Panc1 (cell line): Measurements from ENCODE around the gene ZNF695. TPM values are rescaled to one million over a fixed set of nuclear protein-coding genes. Genes with fewer than 3 reads are reported as not detected.

ENCODE experiments used
- ATAC-seq: fragments of 200-7000 bp; cut with Tn5 transposase; 2 replicates; pipeline ENCODE4 v1.9.1; 2020; ENCODE audit warnings: mild to moderate bottlenecking, moderate library complexity
- BruUV-seq: library from RNA; stranded (reverse); fragments of 400-500 nt; replicated peaks from 2 replicates; lab custom pipeline; 2021; lab: Mats Ljungman, UMichigan
- CTCF ChIA-PET: fragments of 300-600 bp; sonication (Branson Sonifier 250); formaldehyde crosslinking; loops from one replicate; lab custom pipeline; 2022; ENCODE audit warnings: antibody characterized with exemption; lab: Charles Lee
- POLR2A ChIA-PET: fragments of 300-600 bp; sonication (Branson Sonifier 250); formaldehyde crosslinking; loops from one replicate; lab custom pipeline; 2022; ENCODE audit warnings: antibody characterized with exemption; lab: Charles Lee
- DNase-seq: peaks from one replicate; pipeline ENCODE4 v3.0.0-alpha.2; 2010; ENCODE audit warnings: low read depth, low spot score
- H3K27ac ChIP-seq: 2 replicates; pipeline ENCODE4 v1.5.1; 2011; ENCODE audit warnings: mild to moderate bottlenecking, low read length, inconsistent platforms
- H3K27me3 ChIP-seq: fragments of 200-500 bp; sonication (Bioruptor generic); 2 replicates; pipeline ENCODE4 v1.6.0; 2014; ENCODE audit warnings: low read length, inconsistent platforms; ENCODE audit not compliant: control insufficient read depth, insufficient read depth
- H3K36me3 ChIP-seq: fragments of 200-500 bp; sonication (Bioruptor generic); 2 replicates; pipeline ENCODE4 v1.5.1; 2014; ENCODE audit warnings: inconsistent platforms, mild to moderate bottlenecking, low read length, moderate library complexity; ENCODE audit not compliant: control insufficient read depth, insufficient read depth
- H3K4me1 ChIP-seq: 2 replicates; pipeline ENCODE4 v1.5.1; 2011; ENCODE audit warnings: inconsistent platforms, mild to moderate bottlenecking, low read length, moderate library complexity; ENCODE audit not compliant: control insufficient read depth, insufficient read depth
- H3K4me3 ChIP-seq, 2 experiments: 2 replicates each; pipeline ENCODE4 v1.5.1; 2011 to 2012; ENCODE audit warnings: low read depth in 2 of 2, low read length in 2 of 2, mild to moderate bottlenecking in 2 of 2, inconsistent platforms in 1 of 2, moderate library complexity in 1 of 2
- H3K9me3 ChIP-seq: fragments of 200-500 bp; sonication (Bioruptor generic); 2 replicates; pipeline ENCODE4 v1.5.1; 2014; ENCODE audit warnings: low read depth, mild to moderate bottlenecking, inconsistent platforms, low read length, moderate library complexity; ENCODE audit not compliant: control insufficient read depth, insufficient read depth
- CTCF ChIP-seq: fragments of 450-650 bp; IDR thresholded peaks from 2 replicates; pipeline ENCODE4 v1.5.1; 2017; ENCODE audit warnings: mild to moderate bottlenecking
- POLR2AphosphoS5 ChIP-seq: IDR thresholded peaks from 2 replicates; pipeline ENCODE4 v1.6.1; 2012; ENCODE audit warnings: mild to moderate bottlenecking, low read depth, low read length, moderate library complexity
- REST ChIP-seq, 2 experiments: IDR thresholded peaks; 2 replicates each; pipeline ENCODE4 v1.6.1; 2011 to 2012; ENCODE audit warnings: low read depth in 2 of 2, control low read depth in 1 of 2, low read length in 1 of 2, mild to moderate bottlenecking in 1 of 2, moderate library complexity in 1 of 2; ENCODE audit not compliant: insufficient read depth in 1 of 2
- SIN3A ChIP-seq: IDR thresholded peaks from 2 replicates; pipeline ENCODE4 v1.6.1; 2012; ENCODE audit warnings: low read depth, mild to moderate bottlenecking, low read length, moderate library complexity, borderline replicate concordance; ENCODE audit not compliant: insufficient read depth
- TCF7L2 ChIP-seq: IDR thresholded peaks from 2 replicates; pipeline ENCODE4 v1.6.1; 2011; ENCODE audit warnings: mild to moderate bottlenecking, low read depth, low read length, inconsistent platforms
- in situ Hi-C: cut with HindIII; loops from 2 replicates; pipeline ENCODE4 v1.10.0; 2016; ENCODE audit warnings: low sequenced_read_pairs, low pct_unique_long_range_greater_than_20kb
- intact Hi-C: fragments of 100-400 bp; cut with micrococcal nuclease; formaldehyde crosslinking; loops from one replicate; pipeline ENCODE4 v1.10.0; 2022; ENCODE audit not compliant: unreplicated experiment
- total RNA-seq: library from RNA; stranded (reverse); gene quantifications from one replicate; pipeline ENCODE4 v1.2.1, GENCODE V29; 2021; ENCODE audit not compliant: unreplicated experiment

The ZNF695 gene
- total RNA-seq, 1 experiment from 2014 or later = 14.7 TPM

GRCh38 chr1:246959944-246960693, 47.7 kb downstream of the ZNF695 start:
- H3K36me3 ChIP-seq = no peaks in the 10 kb centered on the region
- no peaks in the 10 kb centered on the region for H3K27me3 ChIP-seq
- DNase-seq (no peak), ATAC-seq (no peak)
- intact Hi-C loops = no loop called here
- ChIA-PET POLR2A (no interaction called here), CTCF (no interaction called here)
- H3K4me1 ChIP-seq = no peaks in the 10 kb centered on the region
- no peak overlapping the region for H3K4me3 ChIP-seq
- no peak for TF ChIP-seq POLR2AphosphoS5
- TF ChIP-seq REST (IDR thresholded peaks at IDR 0.05; ENCODE audit: insufficient read depth in 1 of 2, low read depth in 2 of 2, low read length in 1 of 2) = no peak
- no peak for TF ChIP-seq TCF7L2
- no peak for TF ChIP-seq CTCF
- no peak for TF ChIP-seq SIN3A
- BruUV-seq = TSS peak; percentile 58
- in situ Hi-C loops = no loop called here
- H3K9me3 ChIP-seq = no peaks in the 10 kb centered on the region
- H3K27ac ChIP-seq = no peak overlapping the region

- CTCF ChIA-PET = no interaction called here
- Histone ChIP-seq H3K4me3 (no peak overlapping the region), H3K4me1 (no peaks in the 10 kb centered on the region), H3K9me3 (no peaks in the 10 kb centered on the region), H3K27ac (no peak overlapping the region), H3K36me3 (no peaks in the 10 kb centered on the region), H3K27me3 (no peaks in the 10 kb centered on the region)
- no peak for DNase-seq
- TF ChIP-seq SIN3A (no peak), POLR2AphosphoS5 (no peak), CTCF (no peak), TCF7L2 (no peak), REST (IDR thresholded peaks at IDR 0.05; ENCODE audit: insufficient read depth in 1 of 2, low read depth in 2 of 2, low read length in 1 of 2) (no peak)
- intact Hi-C loops (no loop called here), in situ Hi-C loops (no loop called here)
- BruUV-seq = no TSS peak
- POLR2A ChIA-PET = no interaction called here
- ATAC-seq = no peak
Observed at GRCh38 chr1:246954126-246954525, 53.7 kb downstream of the ZNF695 start.
